ENCODE measurements around the gene TTC7B. TPM values are rescaled to one million over a fixed set of nuclear protein-coding genes. Genes with fewer than 3 reads are reported as not detected.

The TTC7B gene
- total RNA-seq, 1 experiment from 2014 or later, result 70.6 TPM

DNA sequence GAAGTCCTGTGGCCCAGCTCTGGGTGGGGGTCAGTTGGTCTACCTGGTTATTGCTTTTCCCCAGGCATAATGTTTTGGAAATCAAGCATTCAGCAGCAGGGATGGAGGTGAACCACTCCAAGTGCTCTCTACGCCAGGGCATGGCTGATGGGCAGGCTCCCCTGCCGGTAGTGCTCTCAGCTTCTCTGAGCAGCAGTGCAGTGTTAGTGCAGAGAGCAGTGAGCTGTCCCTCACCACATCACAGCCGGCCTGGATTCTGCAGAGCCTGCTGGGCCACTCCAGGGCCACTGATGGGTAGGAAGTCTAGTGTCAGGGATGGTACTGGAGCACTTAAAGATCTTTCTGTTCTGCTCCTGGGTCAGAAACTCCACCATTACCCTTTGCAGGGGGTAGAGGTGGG lies 268.3 kb downstream of the TTC7B start (continued):
- TF ChIP-seq YY1 (IDR thresholded peaks at IDR 0.05; ENCODE audit: extremely low read depth, insufficient replicate concordance, low read depth, low read length), result no peak
- TF ChIP-seq SRF (IDR thresholded peaks at IDR 0.05; ENCODE audit: low read depth), result no peak
- TF ChIP-seq, protein P1, sequence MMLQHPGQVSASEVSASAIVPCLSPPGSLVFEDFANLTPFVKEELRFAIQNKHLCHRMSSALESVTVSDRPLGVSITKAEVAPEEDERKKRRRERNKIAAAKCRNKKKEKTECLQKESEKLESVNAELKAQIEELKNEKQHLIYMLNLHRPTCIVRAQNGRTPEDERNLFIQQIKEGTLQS (IDR thresholded peaks at IDR 0.05), result no peak
- TF ChIP-seq CEBPB (IDR thresholded peaks at IDR 0.05; ENCODE audit: low read depth), result no peak
- TF ChIP-seq, protein P2, sequence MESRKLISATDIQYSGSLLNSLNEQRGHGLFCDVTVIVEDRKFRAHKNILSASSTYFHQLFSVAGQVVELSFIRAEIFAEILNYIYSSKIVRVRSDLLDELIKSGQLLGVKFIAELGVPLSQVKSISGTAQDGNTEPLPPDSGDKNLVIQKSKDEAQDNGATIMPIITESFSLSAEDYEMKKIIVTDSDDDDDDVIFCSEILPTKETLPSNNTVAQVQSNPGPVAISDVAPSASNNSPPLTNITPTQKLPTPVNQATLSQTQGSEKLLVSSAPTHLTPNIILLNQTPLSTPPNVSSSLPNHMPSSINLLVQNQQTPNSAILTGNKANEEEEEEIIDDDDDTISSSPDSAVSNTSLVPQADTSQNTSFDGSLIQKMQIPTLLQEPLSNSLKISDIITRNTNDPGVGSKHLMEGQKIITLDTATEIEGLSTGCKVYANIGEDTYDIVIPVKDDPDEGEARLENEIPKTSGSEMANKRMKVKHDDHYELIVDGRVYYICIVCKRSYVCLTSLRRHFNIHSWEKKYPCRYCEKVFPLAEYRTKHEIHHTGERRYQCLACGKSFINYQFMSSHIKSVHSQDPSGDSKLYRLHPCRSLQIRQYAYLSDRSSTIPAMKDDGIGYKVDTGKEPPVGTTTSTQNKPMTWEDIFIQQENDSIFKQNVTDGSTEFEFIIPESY (IDR thresholded peaks at IDR 0.05; ENCODE audit: extremely low read depth, insufficient replicate concordance, low read length), result no peak
- no peak for TF ChIP-seq RAD21 (IDR thresholded peaks at IDR 0.05; ENCODE audit: low read depth)
- no peak for TF ChIP-seq EZH2phosphoT487 (IDR thresholded peaks at IDR 0.05; ENCODE audit: borderline replicate concordance)
- no peak for TF ChIP-seq JUND (IDR thresholded peaks at IDR 0.05)
- no peak for TF ChIP-seq TCF7L2 (IDR thresholded peaks at IDR 0.05; ENCODE audit: borderline replicate concordance, extremely low read depth, insufficient read depth, insufficient read length)
- TF ChIP-seq, protein P3, sequence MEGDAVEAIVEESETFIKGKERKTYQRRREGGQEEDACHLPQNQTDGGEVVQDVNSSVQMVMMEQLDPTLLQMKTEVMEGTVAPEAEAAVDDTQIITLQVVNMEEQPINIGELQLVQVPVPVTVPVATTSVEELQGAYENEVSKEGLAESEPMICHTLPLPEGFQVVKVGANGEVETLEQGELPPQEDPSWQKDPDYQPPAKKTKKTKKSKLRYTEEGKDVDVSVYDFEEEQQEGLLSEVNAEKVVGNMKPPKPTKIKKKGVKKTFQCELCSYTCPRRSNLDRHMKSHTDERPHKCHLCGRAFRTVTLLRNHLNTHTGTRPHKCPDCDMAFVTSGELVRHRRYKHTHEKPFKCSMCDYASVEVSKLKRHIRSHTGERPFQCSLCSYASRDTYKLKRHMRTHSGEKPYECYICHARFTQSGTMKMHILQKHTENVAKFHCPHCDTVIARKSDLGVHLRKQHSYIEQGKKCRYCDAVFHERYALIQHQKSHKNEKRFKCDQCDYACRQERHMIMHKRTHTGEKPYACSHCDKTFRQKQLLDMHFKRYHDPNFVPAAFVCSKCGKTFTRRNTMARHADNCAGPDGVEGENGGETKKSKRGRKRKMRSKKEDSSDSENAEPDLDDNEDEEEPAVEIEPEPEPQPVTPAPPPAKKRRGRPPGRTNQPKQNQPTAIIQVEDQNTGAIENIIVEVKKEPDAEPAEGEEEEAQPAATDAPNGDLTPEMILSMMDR (IDR thresholded peaks at IDR 0.05 in 2 of 3, conservative IDR thresholded peaks at IDR 0.05 in 1 of 3; ENCODE audit: borderline replicate concordance in 1 of 3, insufficient read depth in 1 of 3, low read depth in 2 of 3, low read length in 2 of 3), result no peak

- POLR2A ChIA-PET, result no interaction called here
- CTCF ChIA-PET, result no interaction called here
- H2AFZ ChIP-seq (ENCODE audit: low read depth, low read length, poor library complexity, severe bottlenecking), result no peak overlapping the region
- H3K27ac ChIP-seq (ENCODE audit: low read depth, low read length), result no peak overlapping the region
- H3K4me3 ChIP-seq (replicated peaks in 1 of 2; ENCODE audit: low read depth in 1 of 2, low read length in 2 of 2), result no peak overlapping the region
- no peak overlapping the region for H3K9ac ChIP-seq (ENCODE audit: low read length)
- no peaks in the 10 kb centered on the region for H4K20me1 ChIP-seq (ENCODE audit: insufficient read depth)
- DNase-seq (ENCODE audit: low read depth, low spot score), result no peak
- no peaks in the 10 kb centered on the region for H3K9me2 ChIP-seq (ENCODE audit: insufficient read depth)
- H3K4me1 ChIP-seq (ENCODE audit: control insufficient read depth in 1 of 2, insufficient read depth in 2 of 2, low read length in 2 of 2), result no peaks in the 10 kb centered on the region
- no peaks in the 10 kb centered on the region for H3K9me3 ChIP-seq (ENCODE audit: control insufficient read depth in 1 of 2, insufficient read depth in 1 of 2, low read depth in 1 of 2, low read length in 2 of 2)
- H3K4me2 ChIP-seq (ENCODE audit: low read length), result no peak overlapping the region
- H3K27me3 ChIP-seq (ENCODE audit: insufficient read depth, low read length), result no peaks in the 10 kb centered on the region
- ATAC-seq, result no peak
- no peaks in the 10 kb centered on the region for H3K36me3 ChIP-seq (ENCODE audit: control insufficient read depth in 1 of 2, insufficient read depth in 2 of 2, low read length in 2 of 2)
- intact Hi-C loops (cut with micrococcal nuclease), result no loop called here
- no TSS peak for BruUV-seq (replicated peaks)
- H3K79me2 ChIP-seq (ENCODE audit: insufficient read depth, low read length), result no peaks in the 10 kb centered on the region
- RAD21 ChIA-PET (ENCODE audit: low non-redundant PET in 1 of 2, low total read pairs in 2 of 2, uncharacterized antibody in 2 of 2, unreplicated experiment in 2 of 2), result no interaction called here
- TF ChIP-seq TCF7L2 (IDR thresholded peaks at IDR 0.05; ENCODE audit: borderline replicate concordance, extremely low read depth, insufficient read depth, insufficient read length) (no peak), EZH2 (IDR thresholded peaks at IDR 0.05) (no peak), SIN3A (IDR thresholded peaks at IDR 0.05; ENCODE audit: low read depth) (no peak), CBX3 (IDR thresholded peaks at IDR 0.05; ENCODE audit: low read depth) (no peak), EZH2phosphoT487 (IDR thresholded peaks at IDR 0.05; ENCODE audit: borderline replicate concordance) (no peak), FOSL1 (IDR thresholded peaks at IDR 0.05; ENCODE audit: low read depth) (no peak), SP1 (IDR thresholded peaks at IDR 0.05; ENCODE audit: low read depth) (no peak), POLR2AphosphoS5 (IDR thresholded peaks at IDR 0.05; ENCODE audit: low read depth, low read length) (no peak)
- TF ChIP-seq, protein P4, sequence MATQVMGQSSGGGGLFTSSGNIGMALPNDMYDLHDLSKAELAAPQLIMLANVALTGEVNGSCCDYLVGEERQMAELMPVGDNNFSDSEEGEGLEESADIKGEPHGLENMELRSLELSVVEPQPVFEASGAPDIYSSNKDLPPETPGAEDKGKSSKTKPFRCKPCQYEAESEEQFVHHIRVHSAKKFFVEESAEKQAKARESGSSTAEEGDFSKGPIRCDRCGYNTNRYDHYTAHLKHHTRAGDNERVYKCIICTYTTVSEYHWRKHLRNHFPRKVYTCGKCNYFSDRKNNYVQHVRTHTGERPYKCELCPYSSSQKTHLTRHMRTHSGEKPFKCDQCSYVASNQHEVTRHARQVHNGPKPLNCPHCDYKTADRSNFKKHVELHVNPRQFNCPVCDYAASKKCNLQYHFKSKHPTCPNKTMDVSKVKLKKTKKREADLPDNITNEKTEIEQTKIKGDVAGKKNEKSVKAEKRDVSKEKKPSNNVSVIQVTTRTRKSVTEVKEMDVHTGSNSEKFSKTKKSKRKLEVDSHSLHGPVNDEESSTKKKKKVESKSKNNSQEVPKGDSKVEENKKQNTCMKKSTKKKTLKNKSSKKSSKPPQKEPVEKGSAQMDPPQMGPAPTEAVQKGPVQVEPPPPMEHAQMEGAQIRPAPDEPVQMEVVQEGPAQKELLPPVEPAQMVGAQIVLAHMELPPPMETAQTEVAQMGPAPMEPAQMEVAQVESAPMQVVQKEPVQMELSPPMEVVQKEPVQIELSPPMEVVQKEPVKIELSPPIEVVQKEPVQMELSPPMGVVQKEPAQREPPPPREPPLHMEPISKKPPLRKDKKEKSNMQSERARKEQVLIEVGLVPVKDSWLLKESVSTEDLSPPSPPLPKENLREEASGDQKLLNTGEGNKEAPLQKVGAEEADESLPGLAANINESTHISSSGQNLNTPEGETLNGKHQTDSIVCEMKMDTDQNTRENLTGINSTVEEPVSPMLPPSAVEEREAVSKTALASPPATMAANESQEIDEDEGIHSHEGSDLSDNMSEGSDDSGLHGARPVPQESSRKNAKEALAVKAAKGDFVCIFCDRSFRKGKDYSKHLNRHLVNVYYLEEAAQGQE (IDR thresholded peaks at IDR 0.05; ENCODE audit: low read depth), result no peak
Measured at GRCh38 chr14:90547250-90547649, 269.0 kb downstream of the TTC7B start.
